ENCODE data around the gene SLC35A3.
"Not testable (repeated sequence)": the region's sequence is repeated elsewhere in the genome, so short reads cannot be mapped to it uniquely, and the experiment has no call there.

Gene SLC35A3

GRCh38 chr1:99969729-99970621 is at the start of gene SLC35A3:
SLC35A3 (plus strand) TSS chr1:99969996; CDS start chr1:99993555, 23,559 bp downstream.
- peak; percentile 89 for DNase-seq

GRCh38 chr1:99934801-99935200 is 35.0 kb upstream of the SLC35A3 start:
- DNase-seq, result no peak

- DNase-seq, result no peak
These were observed 34.3 kb upstream of the SLC35A3 start for GRCh38 chr1:99935534-99935933.

- DNase-seq, result no peak
These were observed 33.7 kb upstream of the SLC35A3 start for GRCh38 chr1:99936071-99936470.

- DNase-seq, result no peak
These were observed 27.1 kb upstream of the SLC35A3 start for GRCh38 chr1:99942723-99943122.

- no peak for DNase-seq
These were observed 26.5 kb upstream of the SLC35A3 start for GRCh38 chr1:99943223-99943794.

- no peak for DNase-seq
These were observed 25.6 kb upstream of the SLC35A3 start for GRCh38 chr1:99944192-99944591.

GRCh38 chr1:99945174-99945573 is 24.6 kb upstream of the SLC35A3 start:
- no peak for DNase-seq

GRCh38 chr1:99950486-99950885 is 19.3 kb upstream of the SLC35A3 start:
- no peak for DNase-seq

GRCh38 chr1:99952522-99952921 is 17.3 kb upstream of the SLC35A3 start:
- no peak for DNase-seq

- no peak for DNase-seq
These were observed 14.4 kb upstream of the SLC35A3 start for GRCh38 chr1:99955375-99955774.

- no peak for DNase-seq
These were observed 13.0 kb upstream of the SLC35A3 start for GRCh38 chr1:99956755-99957154.

- DNase-seq, result no peak
These were observed 12.0 kb upstream of the SLC35A3 start for GRCh38 chr1:99957818-99958217.

GRCh38 chr1:99959189-99959705 is 10.5 kb upstream of the SLC35A3 start:
- DNase-seq, result not testable (repeated sequence)

GRCh38 chr1:99960260-99960659 is 9.5 kb upstream of the SLC35A3 start:
- not testable (repeated sequence) for DNase-seq

GRCh38 chr1:99963041-99963795 is 6.6 kb upstream of the SLC35A3 start:
- no peak for DNase-seq

- DNase-seq, result no peak
These were observed 5.0 kb upstream of the SLC35A3 start for GRCh38 chr1:99964806-99965205.

- no peak for DNase-seq
These were observed 4.0 kb upstream of the SLC35A3 start for GRCh38 chr1:99965646-99966375.

- DNase-seq, result no peak
These were observed 1.6 kb upstream of the SLC35A3 start for GRCh38 chr1:99968214-99968613.

- DNase-seq, result no peak
These were observed 502 bp upstream of the SLC35A3 start for GRCh38 chr1:99969260-99969728.

GRCh38 chr1:99970713-99971255 is 988 bp downstream of the SLC35A3 start:
- no peak for DNase-seq

GRCh38 chr1:99972066-99972465 is 2.3 kb downstream of the SLC35A3 start:
- not testable (repeated sequence) for DNase-seq

All from stimulated activated CD8-positive, alpha-beta memory T cell treated with anti-CD3 and anti-CD28 coated beads, Interleukin-4, amount 100 ng/mL, for 48 hours (primary cell).